ENCODE results near the gene FCHSD2.
"Not testable (repeated sequence)": the region's sequence is repeated elsewhere in the genome, so short reads cannot be mapped to it uniquely, and the experiment has no call there.

The FCHSD2 gene

DNA sequence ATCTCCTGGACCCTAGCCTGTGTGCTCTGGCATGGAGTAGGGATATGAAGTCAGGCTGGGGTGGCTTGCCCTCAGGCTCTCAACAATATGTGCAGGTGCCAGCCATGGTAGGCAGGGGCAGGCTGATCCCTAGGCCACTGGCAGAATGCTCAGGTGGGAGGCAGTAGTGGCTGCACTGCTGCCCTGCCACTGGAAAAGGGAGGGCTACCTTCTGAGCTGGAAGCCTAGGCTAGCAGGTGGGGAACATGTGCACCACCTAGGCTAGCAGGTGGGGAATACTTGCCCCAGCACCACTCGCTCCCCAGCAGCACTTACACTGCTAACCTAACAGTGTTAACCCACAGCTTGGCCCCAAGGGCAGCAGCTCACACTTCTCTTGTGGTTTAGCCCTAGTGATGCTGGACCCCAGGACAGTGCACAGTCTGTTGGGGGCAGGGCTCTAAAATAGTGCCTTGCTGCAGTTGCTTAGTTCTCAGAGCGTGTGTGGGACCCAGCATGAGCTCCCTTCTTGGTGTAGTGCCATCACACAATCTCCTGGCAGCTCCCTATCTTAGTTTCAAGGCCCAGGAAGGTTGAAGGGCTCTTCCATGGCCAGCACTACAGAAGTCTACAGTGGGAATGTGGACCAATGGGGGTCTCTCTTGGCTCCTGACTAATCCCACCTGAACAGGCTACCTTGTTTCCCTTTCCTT lies 130.8 kb downstream of the FCHSD2 start:
- DNase-seq (ENCODE audit: low spot score) = no peak

DNA sequence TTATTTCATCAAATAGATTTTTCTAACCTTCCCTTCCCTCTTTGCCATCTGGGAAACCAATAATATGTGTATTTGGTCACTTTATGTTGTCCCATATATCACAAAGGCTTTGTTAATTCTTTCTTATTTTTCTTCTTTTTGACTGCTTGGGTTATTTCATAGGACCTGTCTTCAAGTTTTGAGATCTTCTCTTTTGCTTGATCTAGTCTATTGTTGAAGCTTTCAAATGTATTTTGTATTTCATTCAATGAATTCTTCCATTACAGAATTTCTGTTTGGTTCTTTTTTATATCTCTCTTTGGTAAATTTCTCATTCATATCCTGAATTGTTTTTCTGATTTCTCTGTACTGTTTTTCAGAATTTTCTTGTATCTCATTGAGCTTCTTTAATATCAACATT lies 132.1 kb downstream of the FCHSD2 start:
- DNase-seq (ENCODE audit: low spot score) = no peak

DNA sequence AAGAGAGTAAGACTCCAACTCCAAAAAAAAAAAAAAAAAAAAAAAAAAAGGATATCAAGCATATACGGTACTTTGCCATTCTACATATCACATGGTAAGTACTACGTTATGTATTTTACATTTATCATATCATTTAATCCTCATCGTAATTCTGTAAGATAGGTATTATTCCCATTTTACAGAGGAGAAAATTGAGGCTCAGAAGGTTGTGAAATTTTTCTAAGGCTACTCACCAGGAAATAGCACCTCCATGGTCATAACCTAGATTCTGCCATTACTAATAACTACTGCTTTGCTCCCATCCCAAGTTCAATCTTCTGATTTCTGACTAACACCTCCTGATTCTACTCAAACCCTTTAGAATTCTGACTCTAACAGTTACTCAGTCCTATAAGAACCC lies 138.0 kb downstream of the FCHSD2 start:
- no peak for DNase-seq (ENCODE audit: low spot score)

DNA sequence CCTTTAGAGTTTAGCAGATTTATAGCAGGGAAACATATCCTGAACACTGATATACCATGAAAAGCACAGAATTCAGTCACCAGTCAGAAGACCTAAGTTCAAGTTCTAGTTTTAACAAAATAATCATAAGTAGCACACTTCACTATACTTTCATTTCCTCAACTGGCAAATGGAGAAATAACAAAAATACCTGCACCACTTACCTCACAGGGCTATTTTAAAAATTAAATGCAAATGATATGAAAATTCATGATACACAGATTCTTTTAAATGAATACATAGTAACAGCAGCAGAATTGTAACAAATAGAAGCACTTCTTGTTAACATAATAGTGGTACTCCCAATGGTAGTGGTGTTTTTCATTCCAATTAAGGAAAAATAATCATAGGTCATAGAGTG lies 139.0 kb downstream of the FCHSD2 start:
- DNase-seq (ENCODE audit: low spot score) = no peak

GRCh38 chr11:73002214-73002613 lies 139.9 kb downstream of the FCHSD2 start:
- no peak for DNase-seq (ENCODE audit: low spot score)

GRCh38 chr11:73001615-73002014 lies 140.5 kb downstream of the FCHSD2 start:
- DNase-seq (ENCODE audit: low spot score) = no peak

DNA sequence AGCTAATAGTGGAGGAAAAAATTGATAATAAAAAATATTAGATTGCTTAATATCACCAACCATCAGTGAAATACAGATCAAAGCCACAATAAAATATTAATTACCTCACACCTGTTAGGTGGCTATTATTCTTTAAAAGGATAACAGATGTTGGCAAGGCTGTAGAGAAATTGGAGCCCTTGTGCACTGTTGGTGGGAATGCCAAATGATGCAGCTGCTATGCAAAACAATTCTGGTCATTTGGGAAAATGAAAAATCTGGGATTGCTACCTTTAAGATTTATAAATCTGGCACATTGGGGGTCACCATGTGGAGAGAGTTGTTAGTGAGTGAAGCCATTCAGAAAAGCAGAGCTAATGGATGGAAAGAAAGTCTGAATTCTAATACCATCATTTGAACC lies 143.4 kb downstream of the FCHSD2 start:
- no peak for DNase-seq (ENCODE audit: low spot score)

- no peak for DNase-seq (ENCODE audit: low spot score)
Observed at GRCh38 chr11:72996959-72997358, 145.2 kb downstream of the FCHSD2 start.

DNA sequence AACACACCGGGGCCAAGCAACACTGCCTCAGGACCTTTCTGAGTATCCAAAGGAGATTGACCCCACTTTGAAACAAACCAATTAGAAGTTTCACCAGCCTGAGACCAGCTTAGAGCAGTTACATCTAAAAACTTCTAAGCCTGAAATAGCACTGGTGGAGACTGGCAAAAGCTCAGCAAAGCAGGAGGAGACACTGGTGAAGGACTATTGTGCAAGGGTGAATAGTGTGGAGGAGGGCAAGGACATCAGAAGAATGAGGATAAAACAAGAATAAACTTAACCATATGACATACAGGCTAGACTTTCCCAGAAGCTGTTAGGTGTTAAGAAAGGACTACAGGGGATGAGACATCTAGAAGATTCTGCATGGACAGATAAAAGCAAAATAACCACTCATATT lies 152.4 kb downstream of the FCHSD2 start:
- no peak for DNase-seq (ENCODE audit: low spot score)

- no peak for DNase-seq (ENCODE audit: low spot score)
Observed at GRCh38 chr11:72988821-72989220, 153.3 kb downstream of the FCHSD2 start.

- no peak for DNase-seq (ENCODE audit: low spot score)
Observed at GRCh38 chr11:72985645-72986044, 156.5 kb downstream of the FCHSD2 start.

DNA sequence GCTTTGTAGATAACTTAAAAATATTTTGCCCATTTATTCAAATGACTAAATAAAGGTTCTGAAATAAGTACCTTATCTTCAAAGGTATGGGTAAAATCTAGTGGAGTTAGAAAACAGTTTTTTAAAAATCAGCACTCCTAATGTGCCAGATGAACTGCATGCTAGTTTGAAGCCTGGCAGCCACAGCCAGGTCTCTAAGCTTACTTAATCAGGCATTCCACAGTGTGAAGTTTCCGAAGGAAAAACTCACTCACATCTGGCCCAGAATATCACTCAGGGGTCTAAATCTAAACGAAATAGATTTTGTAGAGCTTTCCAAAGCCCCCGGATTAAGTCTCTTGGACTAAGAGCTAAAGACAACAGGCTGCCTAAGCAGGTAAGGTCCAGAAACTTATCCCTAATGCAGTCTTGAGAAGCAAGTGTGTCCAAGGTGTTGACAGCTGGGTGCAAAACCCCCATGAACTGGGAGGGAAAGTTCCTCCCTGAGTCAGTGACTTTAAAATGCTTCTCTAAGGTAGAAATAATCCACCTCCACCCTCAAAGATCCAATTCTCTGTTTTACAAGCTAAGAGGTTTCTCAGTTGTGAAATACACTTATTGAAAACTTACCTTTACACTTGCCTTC lies 157.6 kb downstream of the FCHSD2 start:
- no peak for DNase-seq (ENCODE audit: low spot score)

- DNase-seq (ENCODE audit: low spot score) = no peak
Observed at GRCh38 chr11:72983560-72983959, 158.6 kb downstream of the FCHSD2 start.

DNA sequence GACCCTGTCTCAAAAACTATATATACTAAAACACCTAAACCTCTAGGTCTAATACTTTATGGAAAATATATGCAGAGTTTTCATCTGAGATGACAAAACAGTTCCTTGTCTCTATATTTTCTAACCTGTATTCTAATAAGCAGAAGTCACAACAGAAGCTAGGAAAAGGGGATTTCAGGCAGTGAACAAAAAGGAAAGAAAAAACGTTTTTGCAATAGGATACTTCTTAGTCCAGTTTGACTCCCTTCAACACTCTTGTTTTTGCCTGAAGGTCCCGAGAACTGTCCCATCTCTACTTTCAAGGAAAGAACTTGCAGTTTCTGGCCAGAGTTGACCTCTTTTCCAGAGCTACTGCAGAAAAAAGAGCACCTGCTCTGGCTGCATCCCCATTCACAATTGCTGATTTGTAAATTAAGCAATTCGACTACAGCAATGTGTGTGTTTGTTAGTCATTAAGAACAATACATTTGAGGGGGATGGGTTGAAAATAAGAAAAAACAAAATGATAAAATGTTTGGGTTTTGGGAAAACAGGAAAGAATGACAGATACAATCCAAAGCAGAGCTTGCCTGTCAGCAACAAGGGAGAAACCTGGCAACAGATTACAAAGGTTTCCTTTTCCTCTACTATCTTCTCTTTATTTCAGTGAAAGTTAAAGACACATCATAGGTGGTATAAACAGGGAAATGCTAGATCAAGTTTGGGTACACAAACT lies 160.0 kb downstream of the FCHSD2 start:
- DNase-seq (ENCODE audit: low spot score) = no peak

DNA sequence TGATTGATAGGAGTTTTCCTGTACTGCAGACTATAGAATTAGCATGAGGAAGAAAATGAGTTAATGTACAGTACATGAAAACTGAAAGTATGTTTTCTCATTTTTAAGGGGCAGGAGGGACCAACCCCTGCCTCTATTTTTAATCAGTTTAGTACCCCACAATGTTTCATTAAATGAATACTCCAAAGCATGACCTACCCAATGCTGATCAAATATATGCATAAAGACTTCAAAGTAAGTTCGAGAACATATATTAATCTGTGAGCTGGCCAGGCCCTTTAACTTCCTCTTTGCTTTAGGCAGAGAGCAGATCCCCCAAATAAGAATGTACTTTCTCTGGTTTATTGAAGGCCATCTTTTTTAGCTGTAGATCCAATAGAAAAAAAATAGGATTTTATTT lies 161.0 kb downstream of the FCHSD2 start:
- no peak for DNase-seq (ENCODE audit: low spot score)

DNA sequence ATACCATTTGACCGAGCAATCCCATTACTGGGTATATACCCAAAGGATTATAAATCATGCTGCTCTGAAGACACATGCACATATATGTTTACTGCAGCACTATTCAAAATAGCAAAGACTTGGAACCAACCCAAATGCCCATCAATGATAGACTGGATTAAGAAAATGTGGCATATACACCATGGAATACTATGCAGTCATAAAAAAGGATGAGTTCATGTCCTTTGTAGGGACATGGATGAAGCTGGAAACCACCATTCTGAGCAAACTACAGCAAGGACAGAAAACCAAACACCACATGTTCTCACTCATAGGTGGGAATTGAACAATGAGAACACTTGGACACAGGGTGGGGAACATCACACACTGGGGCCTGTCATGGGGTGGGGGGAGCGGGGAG lies 164.3 kb downstream of the FCHSD2 start:
- not testable (repeated sequence) for DNase-seq (ENCODE audit: low spot score)

DNA sequence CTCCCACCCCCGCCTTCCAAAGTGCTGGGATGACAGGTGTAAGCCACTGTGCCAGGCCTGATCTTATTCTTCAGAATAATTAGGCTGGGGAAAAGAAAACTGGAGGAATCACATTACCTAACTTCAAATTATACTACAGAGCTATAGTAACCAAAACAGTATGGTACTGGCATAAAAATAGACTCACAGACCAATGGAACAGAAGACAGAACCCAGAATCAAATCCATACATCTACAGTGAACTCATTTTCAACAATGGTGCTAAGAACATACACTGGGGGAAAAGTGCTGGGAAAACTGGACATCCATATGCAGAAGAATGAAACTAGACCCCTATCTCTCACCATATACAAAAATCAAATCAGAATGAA lies 165.6 kb downstream of the FCHSD2 start:
- not testable (repeated sequence) for DNase-seq (ENCODE audit: low spot score)

- no peak for DNase-seq (ENCODE audit: low spot score)
Observed at GRCh38 chr11:72975778-72976521, 166.2 kb downstream of the FCHSD2 start.

DNA sequence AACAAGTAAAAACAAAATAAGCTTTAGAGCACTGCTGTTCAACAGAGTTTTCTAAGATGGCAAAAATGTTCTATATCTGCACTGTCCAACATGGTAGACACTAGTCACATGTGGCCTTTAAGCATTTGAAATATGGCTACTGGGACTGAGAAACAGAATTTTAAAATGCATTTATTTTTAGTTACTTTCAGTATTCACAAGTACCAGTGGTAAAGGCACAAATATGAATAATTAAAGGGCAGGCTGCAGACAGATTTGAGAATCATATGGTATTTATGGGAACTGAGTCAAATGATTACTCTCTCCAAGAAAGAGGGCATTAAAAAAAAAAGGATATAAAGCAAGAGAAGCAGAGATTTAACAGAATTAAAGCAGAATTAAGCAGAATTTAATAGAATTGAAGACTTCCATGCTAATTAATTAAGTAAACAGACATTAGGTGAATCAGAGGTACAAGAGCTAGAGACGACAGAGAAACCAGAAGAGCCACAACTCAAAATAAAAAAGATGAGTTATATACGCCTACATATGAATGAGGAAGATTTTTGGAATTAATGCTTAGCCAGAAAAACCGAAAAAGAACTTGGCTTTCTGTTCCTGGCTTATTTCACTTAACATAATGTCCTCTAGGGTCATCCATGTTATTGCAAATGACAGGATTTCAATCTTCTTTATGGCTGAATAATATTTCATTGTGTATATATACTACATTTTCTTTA lies 167.5 kb downstream of the FCHSD2 start:
- DNase-seq (ENCODE audit: low spot score) = no peak

DNA sequence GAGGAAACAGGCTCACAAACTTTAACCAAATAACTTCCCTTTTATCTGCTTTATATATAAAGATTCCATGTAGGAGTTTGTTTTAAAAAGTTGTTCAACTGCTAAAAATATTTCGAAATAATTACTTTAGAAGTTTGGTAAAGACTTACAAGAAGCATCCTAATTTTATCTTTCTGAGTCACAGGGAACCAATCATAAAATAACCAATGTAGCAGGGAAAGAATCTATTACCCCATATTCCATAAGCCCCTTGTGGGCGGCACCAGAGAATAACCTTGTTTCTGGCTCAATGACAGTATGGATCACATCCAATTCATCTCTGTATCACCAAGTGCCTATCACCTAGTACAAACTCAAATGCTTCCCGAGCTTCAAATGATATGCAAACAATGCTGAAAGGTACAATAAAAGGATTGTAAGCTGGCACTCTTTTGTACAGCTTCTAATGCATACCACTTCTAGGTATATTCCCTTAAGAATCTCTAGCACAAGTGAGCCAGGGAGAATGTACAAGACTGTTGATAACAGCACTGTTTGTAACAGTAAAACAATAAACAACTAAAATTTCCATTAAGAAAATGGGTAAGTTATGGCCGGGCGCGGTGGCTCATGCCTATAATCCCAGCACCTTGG lies 169.5 kb downstream of the FCHSD2 start:
- no peak for DNase-seq (ENCODE audit: low spot score)

DNA sequence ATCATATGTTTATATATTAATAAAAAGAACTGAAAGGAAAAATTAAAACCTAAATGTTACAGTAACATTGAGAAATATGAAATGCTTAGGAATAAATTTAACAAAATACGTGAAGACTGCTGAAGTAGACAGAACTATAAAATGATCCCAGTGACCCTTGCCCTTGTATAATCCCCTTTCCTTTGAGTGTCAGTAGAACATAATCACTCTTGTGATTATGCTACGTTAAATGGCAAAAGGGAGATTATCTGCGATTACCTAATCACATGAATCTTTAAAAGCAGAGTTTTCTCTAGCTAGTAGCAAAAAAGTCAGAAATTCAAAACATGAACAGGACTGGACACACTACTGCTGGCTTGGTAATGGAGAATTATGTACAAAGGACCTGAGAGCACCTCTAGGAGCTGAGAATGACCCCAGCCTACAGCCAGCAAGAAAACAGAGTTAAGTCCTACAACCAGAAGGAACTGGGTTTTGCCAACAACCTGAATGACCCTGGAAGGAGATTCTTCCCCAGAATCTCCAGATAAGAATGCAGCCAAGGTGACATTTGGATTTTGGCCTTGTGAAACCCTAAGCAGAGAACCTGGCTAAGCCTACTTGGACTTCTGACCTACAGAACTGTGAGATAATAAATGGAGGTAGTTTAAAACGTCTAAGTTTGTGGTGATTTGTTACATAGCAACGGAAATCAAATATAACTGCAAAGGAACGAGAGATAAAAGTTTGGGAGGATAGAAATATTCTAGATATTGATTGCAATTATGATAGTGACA lies 170.7 kb downstream of the FCHSD2 start:
- DNase-seq (ENCODE audit: low spot score) = no peak
